Spinal cord (tissue), 10 donors: ENCODE results near the gene SLC16A5. TPM values are rescaled to one million over a fixed set of nuclear protein-coding genes. Genes with fewer than 3 reads are reported as not detected.

ENCODE experiments used
- DNase-seq, 6 donors: peaks; one replicate each; pipeline versions ENCODE4 v3.0.0 to v3.0.0-alpha.2; 2013 to 2015; ENCODE audit warnings: low spot score in 6 of 6, low read depth in 4 of 6
- H3K27ac ChIP-seq: one replicate; pipeline ENCODE4 v1.5.1; 2013; ENCODE audit warnings: low read depth, low read length, control low read depth
- H3K27me3 ChIP-seq: one replicate; pipeline ENCODE4 v1.6.1; 2013; ENCODE audit warnings: low read length; ENCODE audit not compliant: control insufficient read depth, insufficient read depth
- H3K36me3 ChIP-seq: one replicate; pipeline ENCODE4 v1.6.1; 2013; ENCODE audit warnings: low read length; ENCODE audit not compliant: control insufficient read depth, insufficient read depth
- H3K4me1 ChIP-seq: one replicate; pipeline ENCODE4 v1.6.1; 2013; ENCODE audit warnings: low read length; ENCODE audit not compliant: control insufficient read depth, insufficient read depth
- H3K4me3 ChIP-seq: one replicate; pipeline ENCODE4 v1.5.1; 2013; ENCODE audit warnings: low read depth, low read length, control low read depth
- H3K9me3 ChIP-seq: one replicate; pipeline ENCODE4 v1.6.1; 2013; ENCODE audit warnings: low read length; ENCODE audit not compliant: control insufficient read depth, insufficient read depth
- WGBS: methylation state at CpG from one replicate; pipeline ENCODE4 v1.1.5; 2013; ENCODE audit warnings: missing lambda C conversion rate; ENCODE audit not compliant: insufficient coverage; 5-methylcytosine and 5-hydroxymethylcytosine counted together
- polyA plus RNA-seq, 2 donors: library from polyadenylated mRNA; unstranded; fragments of 120-200 nt; gene quantifications; one replicate each; pipeline ENCODE4 v1.2.1, GENCODE V29; 2013; ENCODE audit not compliant: insufficient read length in 2 of 2
- total RNA-seq, 2 donors: library from RNA; depleted of rRNA in 1 of 2; stranded (reverse); fragments of 120-200 nt in 1 of 2; fragments of >200 nt in 1 of 2; gene quantifications; one replicate each; pipeline versions ENCODE4 v1.2.3 to v1.2.4, GENCODE V29; 2013 to 2014
- donor health status: healthy.

SLC16A5 gene
- total and polyA plus RNA-seq, 4 donors, result 2.4 to 8.7 (median 5.7) TPM

DNA sequence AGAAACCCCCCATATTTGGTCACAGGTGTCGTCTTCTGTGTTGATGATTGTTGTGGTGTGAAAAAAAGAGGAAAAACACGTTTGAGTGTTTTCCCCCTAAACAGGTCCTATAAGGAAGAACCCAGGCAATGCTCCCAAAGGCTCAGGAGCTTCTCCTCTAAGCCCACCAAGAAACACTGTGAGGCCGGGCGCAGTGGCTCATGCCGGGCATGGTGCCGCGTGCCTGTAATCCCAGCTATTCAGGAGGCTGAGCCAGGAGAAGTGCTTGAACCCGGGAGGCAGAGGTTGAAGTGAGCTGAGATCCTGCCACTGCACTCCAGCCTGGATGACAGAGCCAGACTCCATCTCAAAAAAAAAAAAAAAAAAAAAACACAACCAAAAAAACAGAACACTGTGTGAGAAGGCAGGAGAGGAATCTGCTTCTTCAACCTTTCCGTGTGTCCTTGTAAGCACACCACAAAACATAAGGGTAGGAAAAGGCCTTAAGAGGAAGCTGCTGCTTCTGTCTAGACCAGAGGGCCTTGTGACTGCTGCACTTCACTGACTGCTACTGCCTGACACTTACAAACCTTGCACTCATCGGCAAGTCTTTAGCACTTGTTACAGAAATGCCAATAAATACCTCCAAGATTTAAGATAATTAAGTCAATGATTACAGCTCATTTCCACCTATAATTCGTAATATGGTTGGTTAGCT lies 57.2 kb downstream of the SLC16A5 start:
- Histone ChIP-seq H3K27ac (no peak overlapping the region), H3K27me3 (no peaks in the 10 kb centered on the region), H3K9me3 (no peaks in the 10 kb centered on the region), H3K36me3 (peaks cover 72% of the 10 kb centered on the region), H3K4me1 (no peaks in the 10 kb centered on the region), H3K4me3 (no peak overlapping the region)
- WGBS, result 90% methylated on average over 2 of the region's 11 CpGs
- DNase-seq, result no peak

DNA sequence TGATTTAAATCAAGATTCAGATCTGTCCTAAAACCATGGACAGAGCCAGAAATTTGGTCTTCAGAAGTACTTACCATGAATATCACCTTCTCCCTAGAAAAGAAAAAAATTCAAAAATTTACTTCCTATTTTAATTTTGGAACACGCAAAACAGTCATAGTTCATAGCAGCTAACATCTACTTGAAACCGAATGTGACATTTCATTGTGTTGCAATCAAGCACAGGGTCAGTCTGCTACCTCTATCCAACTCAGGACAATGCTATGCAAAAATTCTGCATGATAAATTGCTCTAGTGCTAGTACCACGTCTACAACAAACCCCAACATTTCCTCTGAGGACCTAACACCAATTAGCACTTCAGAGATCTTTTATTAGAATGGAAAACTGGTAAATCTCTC lies 58.8 kb downstream of the SLC16A5 start:
- Histone ChIP-seq H3K27me3 (no peaks in the 10 kb centered on the region), H3K27ac (no peak overlapping the region), H3K4me3 (no peak overlapping the region), H3K36me3 (peaks cover 59% of the 10 kb centered on the region), H3K9me3 (no peaks in the 10 kb centered on the region), H3K4me1 (peaks cover 10% of the 10 kb centered on the region)
- 100% methylated on average over 2 of the region's 3 CpGs for WGBS
- no peak for DNase-seq

DNA sequence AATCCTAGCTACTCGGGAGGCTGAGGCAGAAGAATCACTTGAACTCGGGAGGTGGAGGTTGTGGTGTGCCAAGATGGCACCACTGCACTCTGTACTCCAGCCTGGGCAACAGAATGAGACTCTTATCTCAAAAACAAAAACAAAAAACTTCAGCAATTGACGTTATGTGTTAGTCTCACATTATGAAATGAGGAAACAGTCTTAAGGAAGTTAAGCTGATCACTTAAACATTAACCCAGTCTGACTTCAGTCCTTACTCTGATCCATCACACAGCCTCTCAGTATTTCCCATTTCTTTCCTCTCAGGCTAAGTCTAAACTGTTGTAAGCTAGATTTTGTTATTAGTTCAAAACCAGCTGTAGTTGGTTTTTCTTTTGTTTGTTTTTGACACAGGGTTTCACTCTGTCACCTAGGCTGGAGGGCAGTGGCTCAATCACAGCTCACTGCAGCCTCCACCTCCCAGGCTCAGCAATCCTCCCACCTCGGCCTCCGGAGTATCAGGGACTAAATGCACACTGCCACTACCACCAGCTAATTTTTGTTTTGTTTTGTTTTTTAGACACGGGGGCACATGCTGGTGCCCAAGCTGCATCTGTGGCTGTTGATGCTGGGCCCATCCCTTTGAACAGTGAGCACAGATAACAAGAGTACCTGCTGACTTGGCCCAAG lies 60.3 kb downstream of the SLC16A5 start:
- Histone ChIP-seq H3K27me3 (no peaks in the 10 kb centered on the region), H3K4me3 (no peak overlapping the region), H3K4me1 (peaks cover 12% of the 10 kb centered on the region), H3K36me3 (peaks cover 47% of the 10 kb centered on the region), H3K9me3 (no peaks in the 10 kb centered on the region), H3K27ac (no peak overlapping the region)
- WGBS, result 75% methylated on average over 1 of the region's 6 CpGs
- no peak for DNase-seq

GRCh38 chr17:75151930-75152329 lies 64.2 kb downstream of the SLC16A5 start:
- Histone ChIP-seq H3K9me3 (no peaks in the 10 kb centered on the region), H3K27ac (no peak overlapping the region), H3K36me3 (peaks cover 14% of the 10 kb centered on the region), H3K4me1 (peaks cover 18% of the 10 kb centered on the region), H3K4me3 (peak overlapping the region; percentile 85), H3K27me3 (no peaks in the 10 kb centered on the region)
- WGBS, result no CpG with 5 or more reads among the region's 6 CpGs
- peak in 2 of 6 donors; percentile 66 to 84 for DNase-seq

GRCh38 chr17:75152523-75152921 lies 64.8 kb downstream of the SLC16A5 start:
- H3K4me1 ChIP-seq, result peaks cover 18% of the 10 kb centered on the region
- peak overlapping the region; percentile 40 for H3K27ac ChIP-seq
- WGBS, result 25% methylated on average over 4 of the region's 6 CpGs

GRCh38 chr17:75152922-75153779 lies 65.4 kb downstream of the SLC16A5 start:
- Histone ChIP-seq H3K9me3 (no peaks in the 10 kb centered on the region), H3K27ac (peak overlapping the region; percentile 83), H3K4me1 (peaks cover 18% of the 10 kb centered on the region), H3K4me3 (peak overlapping the region; percentile 85), H3K27me3 (no peaks in the 10 kb centered on the region), H3K36me3 (peaks cover 12% of the 10 kb centered on the region)
- peak in 3 of 6 donors; percentile 33 to 85 (median 77) for DNase-seq
- 0% methylated on average over 27 of the region's 28 CpGs for WGBS

More at GRCh38 chr17:75152523-75152921, 64.8 kb downstream of the SLC16A5 start:
- peak overlapping the region; percentile 85 for H3K4me3 ChIP-seq
- peaks cover 11% of the 10 kb centered on the region for H3K36me3 ChIP-seq
- peak in 1 of 6 donors; percentile 27 for DNase-seq
- H3K27me3 ChIP-seq, result no peaks in the 10 kb centered on the region
- no peaks in the 10 kb centered on the region for H3K9me3 ChIP-seq

DNA sequence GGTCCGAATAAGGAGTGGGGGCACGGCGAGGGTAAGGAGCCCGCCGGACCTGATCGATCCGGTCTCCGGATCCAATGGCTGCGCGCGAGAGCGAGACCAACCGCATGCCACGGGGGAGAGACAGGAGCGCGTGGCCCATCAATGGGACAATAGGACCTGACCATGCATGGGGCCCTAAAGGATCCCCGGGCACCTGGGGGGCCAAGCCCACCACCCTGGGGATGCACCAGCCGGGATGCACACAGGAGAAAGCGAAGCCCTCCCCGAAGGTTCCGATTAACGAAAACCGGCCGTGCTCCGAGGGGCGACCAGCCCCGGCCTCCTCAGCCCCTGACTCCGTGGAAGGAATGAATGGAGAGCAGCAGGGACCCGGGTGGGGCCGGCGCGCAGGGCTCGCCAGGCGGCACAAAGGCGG lies 66.0 kb downstream of the SLC16A5 start:
- H3K27me3 ChIP-seq, result no peaks in the 10 kb centered on the region
- H3K4me3 ChIP-seq, result peak overlapping the region; percentile 85
- WGBS, result under 1% methylated on average over 35 of the region's 35 CpGs
- H3K4me1 ChIP-seq, result peaks cover 18% of the 10 kb centered on the region
- H3K9me3 ChIP-seq, result no peaks in the 10 kb centered on the region
- DNase-seq, result peak in 2 of 6 donors; percentile 33 to 82
- peaks cover 12% of the 10 kb centered on the region for H3K36me3 ChIP-seq
- H3K27ac ChIP-seq, result peak overlapping the region; percentile 83

DNA sequence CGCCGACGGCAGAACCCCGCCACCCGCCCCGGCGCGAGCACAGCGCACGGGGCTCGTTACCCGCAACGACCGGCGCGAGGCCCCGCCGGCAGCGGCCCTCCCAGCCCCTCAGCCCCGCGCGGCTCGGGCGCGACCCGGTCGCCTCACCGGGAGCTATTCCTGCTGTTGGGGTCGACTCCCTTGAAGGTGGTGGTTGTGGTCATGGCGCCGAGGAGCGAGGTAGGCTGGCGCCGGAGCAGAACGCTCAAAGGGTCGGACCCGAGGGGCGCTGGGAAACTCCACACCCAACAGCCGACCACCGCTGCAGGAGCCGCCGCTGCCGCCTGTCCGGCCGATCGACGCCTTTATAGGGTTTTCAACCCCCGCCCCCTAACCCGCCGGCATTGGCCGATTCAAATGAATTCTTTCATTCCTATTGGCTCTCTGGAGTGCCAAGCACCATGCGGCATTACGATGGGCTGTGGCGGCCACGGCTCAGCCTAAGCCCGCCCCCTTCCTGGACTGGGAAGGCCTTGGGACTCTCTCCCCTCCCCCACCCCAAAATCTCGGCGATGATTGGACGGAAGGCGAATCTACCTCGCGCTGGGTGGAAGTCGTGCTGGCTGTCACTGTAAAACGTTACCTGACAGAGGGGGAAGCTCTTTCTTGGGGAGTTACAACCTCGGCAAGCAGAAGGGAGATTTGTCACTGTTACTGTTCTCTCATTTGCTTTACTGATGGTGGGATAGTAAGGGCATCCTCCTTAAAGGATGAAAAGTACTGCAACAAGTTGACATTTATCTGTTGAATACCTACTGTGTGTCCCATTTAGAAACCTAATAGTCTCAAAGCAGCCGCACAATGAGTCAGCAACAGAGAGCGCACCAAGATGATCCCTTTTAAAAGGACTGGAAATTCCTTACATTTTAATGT lies 66.7 kb downstream of the SLC16A5 start, which contains the start of gene JPT1:
TSS of gene JPT1 (minus strand) at position 318 of the 912 bp plus-strand sequence. CDS start at position 203, 115 bp downstream.
- Histone ChIP-seq H3K9me3 (no peaks in the 10 kb centered on the region), H3K4me1 (peaks cover 18% of the 10 kb centered on the region), H3K27ac (peak within 1 kb of the TSS; percentile 83), H3K4me3 (peak within 1 kb of the TSS; percentile 85), H3K36me3 (peaks cover 15% of the 10 kb centered on the region), H3K27me3 (no peaks in the 10 kb centered on the region)
- peak; percentile 85 to 100 (median 98) for DNase-seq
- WGBS, result under 1% methylated on average over 44 of the region's 67 CpGs
